A673 (cell line): ENCODE results near the gene CIT. TPM values are rescaled to one million over a fixed set of nuclear protein-coding genes. Genes with fewer than 3 reads are reported as not detected.
"Not testable (repeated sequence)": the region's sequence is repeated elsewhere in the genome, so short reads cannot be mapped to it uniquely, and the experiment has no call there.

Experiments
- BruUV-seq: library from RNA; stranded (reverse); fragments of 400-500 nt; replicated peaks from 2 replicates; lab custom pipeline; 2021; lab: Mats Ljungman, UMichigan
- CTCF ChIA-PET: fragments of 300-600 bp; sonication (Branson Sonifier 250); formaldehyde crosslinking; loops from one replicate; lab custom pipeline; 2022; ENCODE audit warnings: antibody characterized with exemption; lab: Charles Lee
- POLR2A ChIA-PET: fragments of 300-600 bp; sonication (Branson Sonifier 250); formaldehyde crosslinking; loops from one replicate; lab custom pipeline; 2022; ENCODE audit warnings: antibody characterized with exemption; ENCODE audit not compliant: low non-redundant PET; lab: Charles Lee
- DNase-seq: peaks from one replicate; pipeline ENCODE4 v3.0.0-alpha.2; 2015; ENCODE audit warnings: low spot score
- H3K27ac ChIP-seq: fragments of 200-600 bp; sonication (generic); 2 replicates; pipeline ENCODE4 v1.5.1; 2016; ENCODE audit warnings: mixed run types, low read depth, mild to moderate bottlenecking, mixed read lengths, antibody characterized with exemption, low read length; ENCODE audit not compliant: poor library complexity, severe bottlenecking
- H3K27me3 ChIP-seq: fragments of 200-600 bp; sonication (generic); replicated peaks from 2 replicates; pipeline ENCODE4 v1.6.1; 2017; ENCODE audit warnings: mixed run types, low read depth, mild to moderate bottlenecking, mixed read lengths, antibody characterized with exemption, low read length; ENCODE audit not compliant: insufficient read depth, poor library complexity
- H3K36me3 ChIP-seq: fragments of 200-600 bp; sonication (generic); 2 replicates; pipeline ENCODE4 v1.6.1; 2016; ENCODE audit warnings: mixed run types, mild to moderate bottlenecking, mixed read lengths, antibody characterized with exemption, low read length; ENCODE audit not compliant: insufficient read depth, poor library complexity, severe bottlenecking
- H3K4me1 ChIP-seq: fragments of 200-600 bp; sonication (generic); 2 replicates; pipeline ENCODE4 v1.6.1; 2017; ENCODE audit warnings: mixed run types, mild to moderate bottlenecking, mixed read lengths, antibody characterized with exemption, low read length; ENCODE audit not compliant: insufficient read depth, poor library complexity, severe bottlenecking
- H3K4me3 ChIP-seq: fragments of 200-600 bp; sonication (generic); 2 replicates; pipeline ENCODE4 v1.5.1; 2016; ENCODE audit warnings: low read depth, mixed run types, mild to moderate bottlenecking, mixed read lengths, low read length; ENCODE audit not compliant: poor library complexity, severe bottlenecking
- H3K9me3 ChIP-seq: fragments of 200-600 bp; sonication (generic); 2 replicates; pipeline ENCODE4 v1.6.1; 2016; ENCODE audit warnings: mixed run types, low read depth, mild to moderate bottlenecking, mixed read lengths, antibody characterized with exemption, low read length; ENCODE audit not compliant: poor library complexity, severe bottlenecking
- EZH2 ChIP-seq: fragments of 200-600 bp; sonication (generic); IDR thresholded peaks from 2 replicates; pipeline ENCODE4 v1.6.1; 2017; ENCODE audit warnings: borderline replicate concordance, low read depth, mild to moderate bottlenecking, mixed read lengths, antibody characterized with exemption, low read length; ENCODE audit not compliant: poor library complexity, severe bottlenecking
- intact Hi-C: fragments of 100-400 bp; cut with micrococcal nuclease; formaldehyde crosslinking; loops from one replicate; pipeline ENCODE4 v1.10.0; 2022; ENCODE audit not compliant: unreplicated experiment
- total RNA-seq: library from RNA; stranded (reverse); gene quantifications from 2 replicates; pipeline ENCODE4 v1.2.3, GENCODE V29; 2021
- TF ChIP-seq, protein P1 (sequence below): fragments of 300-800, 200-600 bp; sonication (generic); conservative IDR thresholded peaks from 2 replicates; pipeline ENCODE4 v1.5.1; 2017; ENCODE audit warnings: low read depth, mild to moderate bottlenecking, antibody characterized with exemption, low read length, moderate library complexity, mixed read lengths

Gene CIT
- total RNA-seq, 1 experiment from 2014 or later, result 62.4 TPM

GRCh38 chr12:119710374-119710964 is 166.7 kb downstream of the CIT start:
- Histone ChIP-seq H3K9me3 (no peaks in the 10 kb centered on the region), H3K4me3 (no peak overlapping the region), H3K4me1 (no peaks in the 10 kb centered on the region), H3K27me3 (no peaks in the 10 kb centered on the region), H3K36me3 (peaks cover 65% of the 10 kb centered on the region), H3K27ac (no peak overlapping the region)
- no TSS peak for BruUV-seq
- intact Hi-C loops, result no loop called here
- POLR2A ChIA-PET, result no interaction called here
- TF ChIP-seq, protein P1, sequence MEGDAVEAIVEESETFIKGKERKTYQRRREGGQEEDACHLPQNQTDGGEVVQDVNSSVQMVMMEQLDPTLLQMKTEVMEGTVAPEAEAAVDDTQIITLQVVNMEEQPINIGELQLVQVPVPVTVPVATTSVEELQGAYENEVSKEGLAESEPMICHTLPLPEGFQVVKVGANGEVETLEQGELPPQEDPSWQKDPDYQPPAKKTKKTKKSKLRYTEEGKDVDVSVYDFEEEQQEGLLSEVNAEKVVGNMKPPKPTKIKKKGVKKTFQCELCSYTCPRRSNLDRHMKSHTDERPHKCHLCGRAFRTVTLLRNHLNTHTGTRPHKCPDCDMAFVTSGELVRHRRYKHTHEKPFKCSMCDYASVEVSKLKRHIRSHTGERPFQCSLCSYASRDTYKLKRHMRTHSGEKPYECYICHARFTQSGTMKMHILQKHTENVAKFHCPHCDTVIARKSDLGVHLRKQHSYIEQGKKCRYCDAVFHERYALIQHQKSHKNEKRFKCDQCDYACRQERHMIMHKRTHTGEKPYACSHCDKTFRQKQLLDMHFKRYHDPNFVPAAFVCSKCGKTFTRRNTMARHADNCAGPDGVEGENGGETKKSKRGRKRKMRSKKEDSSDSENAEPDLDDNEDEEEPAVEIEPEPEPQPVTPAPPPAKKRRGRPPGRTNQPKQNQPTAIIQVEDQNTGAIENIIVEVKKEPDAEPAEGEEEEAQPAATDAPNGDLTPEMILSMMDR, result no peak
- CTCF ChIA-PET, result no interaction called here
- no peak for DNase-seq

DNA sequence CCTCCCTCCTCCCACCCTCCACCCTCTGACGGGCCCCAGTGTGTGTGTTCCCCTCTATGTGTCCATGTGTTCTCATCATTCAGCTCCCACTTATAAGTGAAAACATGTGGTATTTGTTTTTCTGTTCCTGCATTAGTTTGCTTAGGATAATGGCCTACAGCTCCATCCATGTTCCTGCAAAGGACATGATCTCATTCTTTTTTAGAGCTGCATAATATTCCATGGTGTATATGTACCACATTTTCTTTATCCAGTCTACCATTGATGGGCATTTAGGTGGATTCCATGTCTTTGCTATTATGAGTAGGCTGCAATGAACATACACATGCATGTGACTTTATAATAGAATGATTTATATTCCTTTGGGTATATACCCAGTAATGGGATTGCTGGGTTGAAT is 170.7 kb downstream of the CIT start:
- CTCF ChIA-PET, intact Hi-C loops, BruUV-seq, POLR2A ChIA-PET, DNase-seq, H3K4me1 ChIP-seq, H3K27me3 ChIP-seq, H3K4me3 ChIP-seq, H3K27ac ChIP-seq, H3K9me3 ChIP-seq: not testable (repeated sequence)
- peaks cover 37% of the 10 kb centered on the region for H3K36me3 ChIP-seq

- Histone ChIP-seq H3K4me3 (no peak overlapping the region), H3K9me3 (no peaks in the 10 kb centered on the region), H3K27me3 (no peaks in the 10 kb centered on the region), H3K27ac (no peak overlapping the region), H3K36me3 (peaks cover 27% of the 10 kb centered on the region), H3K4me1 (no peaks in the 10 kb centered on the region)
- intact Hi-C loops, result no loop called here
- CTCF ChIA-PET, result no interaction called here
- BruUV-seq, result no TSS peak
- POLR2A ChIA-PET, result no interaction called here
- no peak for DNase-seq
- TF ChIP-seq, protein P1, result no peak
- no peak for TF ChIP-seq EZH2
These were observed 171.9 kb downstream of the CIT start for GRCh38 chr12:119705182-119705581.

GRCh38 chr12:119704065-119704747 is 172.9 kb downstream of the CIT start:
- Histone ChIP-seq H3K27me3 (no peaks in the 10 kb centered on the region), H3K27ac (no peak overlapping the region), H3K9me3 (no peaks in the 10 kb centered on the region), H3K36me3 (peaks cover 23% of the 10 kb centered on the region), H3K4me1 (no peaks in the 10 kb centered on the region), H3K4me3 (no peak overlapping the region)
- DNase-seq, result no peak
- no TSS peak for BruUV-seq
- no peak for TF ChIP-seq EZH2
- TF ChIP-seq, protein P1, result no peak
- CTCF ChIA-PET, result no interaction called here
- intact Hi-C loops, result no loop called here
- POLR2A ChIA-PET, result no interaction called here
